ENCODE measurements around the gene UNC45B. TPM values are rescaled to one million over a fixed set of nuclear protein-coding genes. Genes with fewer than 3 reads are reported as not detected.
"Not testable (repeated sequence)": the region's sequence is repeated elsewhere in the genome, so short reads cannot be mapped to it uniquely, and the experiment has no call there.

The UNC45B gene
- total RNA-seq, 1 donor from 2014 or later: 223 TPM

GRCh38 chr17:35191001-35191695, 43.5 kb downstream of the UNC45B start:
- intact Hi-C loops (cut with DNase I): no loop called here
- DNase-seq (ENCODE audit: missing footprints) (no peak), ATAC-seq (no peak)

- ATAC-seq (no peak), DNase-seq (ENCODE audit: missing footprints) (no peak)
- intact Hi-C loops (cut with DNase I): no loop called here
Observed at GRCh38 chr17:35192708-35193107, 45.1 kb downstream of the UNC45B start.

DNA sequence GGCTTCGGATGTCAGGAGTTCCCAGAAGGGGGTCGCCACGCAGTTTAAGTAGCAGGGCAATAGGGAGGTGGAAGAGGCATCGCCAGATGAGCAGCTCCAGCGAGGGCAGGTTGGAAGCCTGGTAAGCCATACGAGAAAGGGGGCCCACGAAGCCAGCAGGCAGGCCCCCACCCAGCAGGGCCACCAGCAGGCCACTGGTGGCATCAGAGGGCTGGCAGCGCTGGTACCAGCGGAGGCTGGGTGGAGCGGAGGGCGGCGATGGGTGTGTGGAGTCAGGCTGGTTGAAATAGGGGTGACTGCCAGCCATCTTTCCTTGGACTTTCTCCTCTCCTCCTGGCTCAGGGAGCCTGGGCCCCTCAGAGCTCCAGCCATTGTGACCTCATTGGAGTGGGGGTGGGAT, 46.4 kb downstream of the UNC45B start, which contains the start of gene SLC35G3:
TSS of gene SLC35G3 (minus strand) at position 393 of the 400 bp plus-strand sequence. CDS start at position 307, 86 bp downstream.
- DNase-seq (ENCODE audit: missing footprints); intact Hi-C loops (cut with DNase I); ATAC-seq: not testable (repeated sequence)

- intact Hi-C loops (cut with DNase I); ATAC-seq; DNase-seq (ENCODE audit: missing footprints): not testable (repeated sequence)
Observed at GRCh38 chr17:35195062-35195461, 47.4 kb downstream of the UNC45B start.

- intact Hi-C loops (cut with DNase I); DNase-seq (ENCODE audit: missing footprints); ATAC-seq: not testable (repeated sequence)
Observed at GRCh38 chr17:35202582-35202981, 55.0 kb downstream of the UNC45B start.

DNA sequence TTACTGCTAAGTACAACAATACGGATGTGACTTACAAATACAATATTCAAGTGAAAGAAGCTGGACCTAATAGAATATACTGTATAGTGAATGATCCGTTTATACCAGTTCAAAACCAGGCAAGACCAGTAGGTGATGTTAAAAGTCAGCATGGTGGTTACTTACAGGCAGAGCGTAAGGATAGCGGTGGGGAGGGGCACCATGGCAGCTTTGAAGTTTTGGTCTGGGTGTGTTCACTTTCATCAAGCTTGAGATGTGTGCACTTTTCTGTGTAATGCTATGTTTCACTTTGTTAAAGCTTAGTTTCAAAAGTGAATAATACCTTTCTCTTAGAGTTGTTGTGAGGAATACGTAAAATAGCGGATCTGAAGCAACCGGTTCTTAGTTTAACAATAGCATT, 63.1 kb downstream of the UNC45B start:
- intact Hi-C loops (cut with DNase I): no loop called here
- DNase-seq (ENCODE audit: missing footprints) (no peak), ATAC-seq (no peak)

GRCh38 chr17:35212668-35213067, 65.1 kb downstream of the UNC45B start:
- intact Hi-C loops (cut with DNase I): no loop called here
- DNase-seq (ENCODE audit: missing footprints): no peak
- no peak for ATAC-seq

DNA sequence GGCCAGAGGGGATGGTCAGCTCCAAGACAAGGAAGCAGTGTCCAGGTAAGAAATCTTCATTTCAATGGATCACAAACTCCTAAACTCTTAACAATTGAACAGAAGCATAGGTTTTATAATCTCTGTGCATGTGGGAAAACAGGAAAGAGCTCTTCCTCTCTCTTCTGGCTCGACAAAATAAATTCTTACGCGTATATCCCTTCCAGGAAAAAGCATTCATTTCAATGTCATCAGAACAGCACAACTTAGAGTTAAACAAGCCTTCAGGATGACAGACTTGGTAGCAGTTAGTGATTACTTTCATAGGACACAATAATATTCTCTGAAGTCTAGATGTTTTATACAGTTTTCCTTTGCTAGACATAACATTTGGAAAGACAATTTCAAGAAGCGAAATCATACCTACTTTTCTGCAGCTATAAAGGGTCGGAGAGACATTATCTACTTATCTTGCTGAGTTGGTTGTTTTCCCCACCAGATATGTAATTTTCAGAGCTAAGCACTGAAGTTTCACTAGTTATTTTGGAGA, 65.9 kb downstream of the UNC45B start:
- DNase-seq (ENCODE audit: missing footprints): no peak
- no peak for ATAC-seq
- intact Hi-C loops (cut with DNase I): no loop called here

GRCh38 chr17:35214192-35214591, 66.6 kb downstream of the UNC45B start:
- ATAC-seq (no peak), DNase-seq (ENCODE audit: missing footprints) (no peak)
- intact Hi-C loops (cut with DNase I): no loop called here

GRCh38 chr17:35214631-35215273, 67.1 kb downstream of the UNC45B start:
- ATAC-seq (no peak), DNase-seq (ENCODE audit: missing footprints) (no peak)
- intact Hi-C loops (cut with DNase I): no loop called here

DNA sequence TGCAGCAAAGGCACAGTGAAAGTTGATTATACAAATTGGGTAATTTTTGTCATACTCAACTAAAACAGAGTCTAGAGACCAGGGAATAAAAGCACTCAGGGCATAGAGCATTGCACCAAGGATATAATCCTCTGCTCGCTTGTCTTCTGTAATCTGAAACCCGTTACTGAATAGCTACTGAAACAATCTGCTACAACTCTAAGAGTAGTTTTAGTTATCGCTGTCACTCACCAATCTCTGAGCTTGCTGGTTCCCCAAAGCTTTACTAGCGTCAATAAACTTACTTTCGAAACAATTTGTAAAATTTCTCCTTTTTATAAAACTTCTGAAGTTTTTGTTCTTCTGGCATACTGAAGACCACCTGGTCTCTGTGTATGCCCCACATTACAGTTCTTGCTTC, 69.5 kb downstream of the UNC45B start:
- DNase-seq (ENCODE audit: missing footprints) (no peak), ATAC-seq (no peak)
- intact Hi-C loops (cut with DNase I): no loop called here

DNA sequence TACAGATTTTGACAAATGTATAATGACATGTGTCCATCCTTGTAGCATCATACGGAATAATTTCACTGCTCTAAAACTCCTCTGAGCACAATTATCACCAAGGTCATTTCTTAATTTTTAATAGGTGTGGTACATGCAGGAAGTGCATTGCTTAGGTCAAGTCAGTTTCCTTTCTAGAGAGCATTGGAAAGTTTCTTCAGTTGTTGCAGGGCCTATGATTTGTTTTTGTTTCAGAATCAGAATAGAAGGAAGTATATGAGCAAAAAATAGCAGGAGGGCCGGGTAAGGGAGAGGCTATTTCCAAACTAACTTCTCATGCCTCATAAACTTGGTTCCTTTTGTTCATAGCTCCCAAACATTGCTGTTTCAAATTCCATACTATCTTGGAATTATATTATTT, 71.3 kb downstream of the UNC45B start:
- intact Hi-C loops (cut with DNase I): no loop called here
- DNase-seq (ENCODE audit: missing footprints) (no peak), ATAC-seq (no peak)

- ATAC-seq (no peak), DNase-seq (ENCODE audit: missing footprints) (no peak)
- intact Hi-C loops (cut with DNase I): no loop called here
Observed at GRCh38 chr17:35222452-35222851, 74.8 kb downstream of the UNC45B start.

DNA sequence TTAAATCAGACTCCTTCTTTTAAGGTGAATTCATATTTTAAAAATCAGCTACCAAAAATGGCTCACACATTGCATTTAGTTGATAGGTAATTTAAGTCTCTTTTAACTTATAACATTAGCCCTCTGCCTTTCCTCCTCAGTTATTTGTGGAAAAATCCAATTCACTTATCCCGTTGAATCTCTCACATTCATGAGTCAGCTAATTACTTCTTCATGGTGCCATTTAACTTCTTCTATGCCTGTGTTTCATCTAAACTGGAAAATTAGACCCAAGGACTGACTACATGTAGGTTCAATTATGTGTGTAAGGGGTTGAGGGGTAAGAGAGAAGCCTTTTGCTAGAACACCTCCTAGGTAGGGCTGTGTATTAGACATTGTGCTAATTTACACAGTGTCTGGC, 76.8 kb downstream of the UNC45B start:
- DNase-seq (ENCODE audit: missing footprints) (no peak), ATAC-seq (no peak)
- intact Hi-C loops (cut with DNase I): no loop called here

- intact Hi-C loops (cut with DNase I): no loop called here
- DNase-seq (ENCODE audit: missing footprints) (no peak), ATAC-seq (no peak)
Observed at GRCh38 chr17:35227546-35227945, 79.9 kb downstream of the UNC45B start.

DNA sequence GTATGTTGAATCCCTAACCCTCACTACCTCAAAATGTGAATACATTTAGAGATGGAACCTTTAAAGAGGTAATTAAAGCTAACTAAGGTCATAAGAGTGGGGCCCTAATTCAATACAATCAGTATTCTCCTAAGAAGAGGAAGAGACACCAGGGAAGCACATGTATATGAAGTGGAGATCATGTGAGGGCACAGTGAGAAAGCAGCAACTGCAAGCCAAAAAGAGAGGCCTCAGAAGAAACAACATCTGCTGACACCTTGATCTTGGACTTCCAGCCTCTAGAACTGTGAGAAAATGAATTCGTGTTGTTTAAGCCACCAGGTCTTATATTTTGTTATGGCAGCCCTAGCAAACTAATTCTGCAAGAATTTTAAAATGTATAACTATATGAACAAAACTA, 82.0 kb downstream of the UNC45B start:
- DNase-seq (ENCODE audit: missing footprints) (no peak), ATAC-seq (no peak)
- intact Hi-C loops (cut with DNase I): no loop called here

DNA sequence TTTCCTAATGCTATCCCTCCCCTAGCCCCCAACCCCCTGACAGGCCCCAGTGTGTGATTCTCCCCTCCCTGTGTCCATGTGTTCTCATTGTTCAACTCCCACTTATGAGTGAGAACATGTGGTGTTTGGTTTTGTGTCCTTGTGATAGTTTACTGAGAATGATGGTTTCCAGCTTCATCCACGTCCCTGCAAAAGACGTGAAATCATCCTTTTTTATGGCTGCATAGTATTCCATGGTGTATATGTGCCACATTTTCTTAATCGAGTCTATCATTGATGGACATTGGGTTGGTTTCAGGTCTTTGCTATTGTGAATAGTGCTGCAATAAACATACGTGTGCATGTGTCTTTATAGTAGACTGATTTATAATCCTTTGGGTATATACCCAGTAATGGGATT, 86.7 kb downstream of the UNC45B start:
- intact Hi-C loops (cut with DNase I); DNase-seq (ENCODE audit: missing footprints); ATAC-seq: not testable (repeated sequence)

DNA sequence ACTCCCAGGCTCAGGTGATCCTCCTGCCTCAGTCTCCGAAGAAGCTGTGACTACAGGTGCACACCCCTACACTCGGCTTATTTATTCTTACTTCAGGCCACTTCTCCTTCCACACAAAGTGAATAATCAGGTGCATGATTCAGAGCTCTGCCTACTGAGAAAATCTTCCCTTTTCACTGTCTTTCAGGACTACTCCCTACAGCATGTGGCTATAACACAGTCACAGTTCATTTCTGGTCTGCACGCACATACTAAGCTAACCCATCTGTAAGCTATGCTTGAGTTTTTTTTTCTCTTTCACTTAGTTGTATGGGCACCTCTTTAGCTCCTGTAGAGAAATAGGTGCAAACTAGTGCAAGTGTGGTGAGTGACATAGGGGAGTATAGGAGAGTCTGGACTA, 87.7 kb downstream of the UNC45B start:
- DNase-seq (ENCODE audit: missing footprints): no peak
- intact Hi-C loops (cut with DNase I): no loop called here

DNA sequence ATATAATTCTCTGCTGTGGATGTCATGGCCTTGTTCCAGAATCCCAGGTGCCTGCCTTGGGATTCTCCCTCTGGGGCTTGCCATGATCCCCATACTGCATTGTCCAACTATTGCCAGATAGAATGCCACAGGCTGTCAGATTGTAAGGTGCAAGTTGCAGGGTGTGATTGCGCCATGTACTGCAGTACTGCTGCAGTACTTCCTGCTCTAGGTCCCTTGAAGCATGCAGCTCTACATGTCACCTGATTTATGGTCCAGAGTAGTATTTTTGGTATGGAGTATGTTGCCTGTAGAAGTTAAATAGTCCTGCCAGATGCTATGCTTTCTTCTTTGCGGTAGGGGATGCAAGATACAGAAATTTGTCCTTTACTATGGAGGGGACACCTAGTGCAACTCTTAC, 88.3 kb downstream of the UNC45B start:
- DNase-seq (ENCODE audit: missing footprints) (no peak), ATAC-seq (no peak)
- intact Hi-C loops (cut with DNase I): no loop called here

More for the DNA sequence above, 87.7 kb downstream of the UNC45B start:
- ATAC-seq: no peak

- intact Hi-C loops (cut with DNase I): no loop called here
- DNase-seq (ENCODE audit: missing footprints): no peak
- ATAC-seq: no peak
Observed at GRCh38 chr17:35236821-35237220, 89.2 kb downstream of the UNC45B start.
